Cerebellar nuclear complex (tissue), 1 donor: Measurements from ENCODE around the gene FAM228A.
"Not testable (repeated sequence)": the region's sequence is repeated elsewhere in the genome, so short reads cannot be mapped to it uniquely, and the experiment has no call there.

Source experiments
- DNase-seq, 2 experiments: peaks; one replicate each; lab custom pipeline; 2025; lab: John Stamatoyannopoulos, UW

Gene FAM228A

GRCh38 chr2:24191156-24191555 lies 16.3 kb downstream of the FAM228A start:
- DNase-seq = no peak

- no peak for DNase-seq
Observed at GRCh38 chr2:24191848-24192247, 17.0 kb downstream of the FAM228A start.

GRCh38 chr2:24197213-24197612 lies 22.4 kb downstream of the FAM228A start:
- DNase-seq = not testable (repeated sequence)

GRCh38 chr2:24199968-24200590 lies 25.2 kb downstream of the FAM228A start:
- no peak for DNase-seq

GRCh38 chr2:24200799-24201198 lies 25.9 kb downstream of the FAM228A start:
- DNase-seq = no peak

GRCh38 chr2:24203029-24203786 lies 28.4 kb downstream of the FAM228A start:
- no peak for DNase-seq

GRCh38 chr2:24203787-24204150 lies 28.9 kb downstream of the FAM228A start:
- DNase-seq = no peak

- no peak for DNase-seq
Observed at GRCh38 chr2:24204505-24204904, 29.7 kb downstream of the FAM228A start.

GRCh38 chr2:24205131-24205530 lies 30.3 kb downstream of the FAM228A start:
- DNase-seq = no peak

GRCh38 chr2:24206242-24206641 lies 31.4 kb downstream of the FAM228A start:
- DNase-seq = no peak

GRCh38 chr2:24206714-24207113 lies 31.9 kb downstream of the FAM228A start:
- no peak for DNase-seq

GRCh38 chr2:24207359-24207758 lies 32.5 kb downstream of the FAM228A start:
- DNase-seq = no peak

- DNase-seq = no peak
Observed at GRCh38 chr2:24208490-24208889, 33.6 kb downstream of the FAM228A start.

- DNase-seq = no peak
Observed at GRCh38 chr2:24209389-24210105, 34.7 kb downstream of the FAM228A start.

GRCh38 chr2:24210106-24210455 lies 35.2 kb downstream of the FAM228A start:
- no peak for DNase-seq

- DNase-seq = no peak
Observed at GRCh38 chr2:24210723-24211122, 35.9 kb downstream of the FAM228A start.

- DNase-seq = no peak
Observed at GRCh38 chr2:24211408-24211807, 36.6 kb downstream of the FAM228A start.

GRCh38 chr2:24214880-24215279 lies 40.0 kb downstream of the FAM228A start:
- no peak for DNase-seq

GRCh38 chr2:24220554-24221291 lies 45.9 kb downstream of the FAM228A start:
- no peak for DNase-seq

- DNase-seq = no peak
Observed at GRCh38 chr2:24221343-24222050, 46.6 kb downstream of the FAM228A start.

GRCh38 chr2:24222946-24223345 lies 48.1 kb downstream of the FAM228A start:
- DNase-seq = no peak
